ENCODE measurements around the gene ARMC3. TPM values are rescaled to one million over a fixed set of nuclear protein-coding genes. Genes with fewer than 3 reads are reported as not detected.

Gene ARMC3, protein sequence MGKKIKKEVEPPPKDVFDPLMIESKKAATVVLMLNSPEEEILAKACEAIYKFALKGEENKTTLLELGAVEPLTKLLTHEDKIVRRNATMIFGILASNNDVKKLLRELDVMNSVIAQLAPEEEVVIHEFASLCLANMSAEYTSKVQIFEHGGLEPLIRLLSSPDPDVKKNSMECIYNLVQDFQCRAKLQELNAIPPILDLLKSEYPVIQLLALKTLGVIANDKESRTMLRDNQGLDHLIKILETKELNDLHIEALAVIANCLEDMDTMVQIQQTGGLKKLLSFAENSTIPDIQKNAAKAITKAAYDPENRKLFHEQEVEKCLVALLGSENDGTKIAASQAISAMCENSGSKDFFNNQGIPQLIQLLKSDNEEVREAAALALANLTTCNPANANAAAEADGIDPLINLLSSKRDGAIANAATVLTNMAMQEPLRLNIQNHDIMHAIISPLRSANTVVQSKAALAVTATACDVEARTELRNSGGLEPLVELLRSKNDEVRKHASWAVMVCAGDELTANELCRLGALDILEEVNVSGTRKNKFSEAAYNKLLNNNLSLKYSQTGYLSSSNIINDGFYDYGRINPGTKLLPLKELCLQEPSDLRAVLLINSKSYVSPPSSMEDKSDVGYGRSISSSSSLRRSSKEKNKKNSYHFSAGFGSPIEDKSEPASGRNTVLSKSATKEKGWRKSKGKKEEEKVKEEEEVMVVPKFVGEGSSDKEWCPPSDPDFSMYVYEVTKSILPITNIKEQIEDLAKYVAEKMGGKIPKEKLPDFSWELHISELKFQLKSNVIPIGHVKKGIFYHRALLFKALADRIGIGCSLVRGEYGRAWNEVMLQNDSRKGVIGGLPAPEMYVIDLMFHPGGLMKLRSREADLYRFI
- total RNA-seq (2021): 10.0 and 14.4 TPM in 2 replicates
- Bru-seq, nascent RNA: percentile 53 among the genes with signal in this experiment
- BruChase-seq, experiment 1, labeled RNA remaining after a 2-hour chase: percentile 45 among the genes with signal in this experiment
- percentile 44 among the genes with signal in this experiment for BruChase-seq, experiment 2, labeled RNA remaining after a 6-hour chase
- long read RNA-seq, partial matches to known transcripts: 2 of 18 reads
- long read RNA-seq, other reads (novel, unspliced or antisense): 14 of 18 reads

- peak within 1 kb of the TSS; percentile 72 for H3K4me3 ChIP-seq
- CTCF ChIA-PET: no interaction called here
- peak; percentile 52 to 90 for DNase-seq
- no peak for TF ChIP-seq EZH2 (IDR thresholded peaks at IDR 0.05; ENCODE audit: low read depth)
- TF ChIP-seq, protein P1, sequence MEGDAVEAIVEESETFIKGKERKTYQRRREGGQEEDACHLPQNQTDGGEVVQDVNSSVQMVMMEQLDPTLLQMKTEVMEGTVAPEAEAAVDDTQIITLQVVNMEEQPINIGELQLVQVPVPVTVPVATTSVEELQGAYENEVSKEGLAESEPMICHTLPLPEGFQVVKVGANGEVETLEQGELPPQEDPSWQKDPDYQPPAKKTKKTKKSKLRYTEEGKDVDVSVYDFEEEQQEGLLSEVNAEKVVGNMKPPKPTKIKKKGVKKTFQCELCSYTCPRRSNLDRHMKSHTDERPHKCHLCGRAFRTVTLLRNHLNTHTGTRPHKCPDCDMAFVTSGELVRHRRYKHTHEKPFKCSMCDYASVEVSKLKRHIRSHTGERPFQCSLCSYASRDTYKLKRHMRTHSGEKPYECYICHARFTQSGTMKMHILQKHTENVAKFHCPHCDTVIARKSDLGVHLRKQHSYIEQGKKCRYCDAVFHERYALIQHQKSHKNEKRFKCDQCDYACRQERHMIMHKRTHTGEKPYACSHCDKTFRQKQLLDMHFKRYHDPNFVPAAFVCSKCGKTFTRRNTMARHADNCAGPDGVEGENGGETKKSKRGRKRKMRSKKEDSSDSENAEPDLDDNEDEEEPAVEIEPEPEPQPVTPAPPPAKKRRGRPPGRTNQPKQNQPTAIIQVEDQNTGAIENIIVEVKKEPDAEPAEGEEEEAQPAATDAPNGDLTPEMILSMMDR (conservative IDR thresholded peaks at IDR 0.05): no peak
- POLR2A ChIA-PET (ENCODE audit: unreplicated experiment): no interaction called here
- intact Hi-C loops (cut with micrococcal nuclease; ENCODE audit: unreplicated experiment): loop anchor here (10.0 kb wide), 1 partner anchor 57 kb away; no protein-coding TSS in a partner anchor
- no peaks in the 10 kb centered on the region for H3K79me2 ChIP-seq (ENCODE audit: low read depth)
- H3K27me3 ChIP-seq (ENCODE audit: insufficient read depth, low read depth): no peaks in the 10 kb centered on the region
- peaks cover 5% of the 10 kb centered on the region; the same call in 1 of the 2 replicates for H3K4me1 ChIP-seq (replicated peaks; ENCODE audit: insufficient read depth)
- H3F3A ChIP-seq (ENCODE audit: insufficient read depth, low read depth): no peaks in the 10 kb centered on the region
- H3K27ac ChIP-seq: no peak within 1 kb of the TSS
- peak within 1 kb of the TSS; percentile 97 for H2AFZ ChIP-seq
- H3K9me2 ChIP-seq (ENCODE audit: insufficient read depth): no peaks in the 10 kb centered on the region
- TSS peak; percentile 88 for BruUV-seq (replicated peaks)
- H3K9me3 ChIP-seq (ENCODE audit: insufficient read depth, low read depth): no peaks in the 10 kb centered on the region
- H3K4me2 ChIP-seq: peak within 1 kb of the TSS; percentile 78
- H3K36me3 ChIP-seq (ENCODE audit: low read depth): no peaks in the 10 kb centered on the region
- no peaks in the 10 kb centered on the region for H4K20me1 ChIP-seq (ENCODE audit: insufficient read depth)
Observed at GRCh38 chr10:22927661-22928403, at the start of gene ARMC3. Gene ARMC3 (plus strand): TSS chr10:22928053. CDS start chr10:22931997, 3,944 bp downstream.

GRCh38 chr10:22891797-22892196 lies 36.1 kb upstream of the ARMC3 start:
- TF ChIP-seq, protein P1 (conservative IDR thresholded peaks at IDR 0.05): no peak
- TF ChIP-seq EZH2 (IDR thresholded peaks at IDR 0.05; ENCODE audit: low read depth): no peak
- no TSS peak for BruUV-seq (replicated peaks)
- Histone ChIP-seq H3K36me3 (ENCODE audit: low read depth) (no peaks in the 10 kb centered on the region), H3K9me3 (ENCODE audit: insufficient read depth, low read depth) (no peaks in the 10 kb centered on the region), H3F3A (ENCODE audit: insufficient read depth, low read depth) (no peaks in the 10 kb centered on the region), H3K4me3 (no peak overlapping the region), H3K9me2 (ENCODE audit: insufficient read depth) (no peaks in the 10 kb centered on the region), H3K79me2 (ENCODE audit: low read depth) (no peaks in the 10 kb centered on the region), H3K4me1 (replicated peaks; ENCODE audit: insufficient read depth) (no peaks in the 10 kb centered on the region), H3K27ac (no peak overlapping the region), H3K4me2 (no peak overlapping the region), H3K27me3 (ENCODE audit: insufficient read depth, low read depth) (no peaks in the 10 kb centered on the region), H4K20me1 (ENCODE audit: insufficient read depth) (no peaks in the 10 kb centered on the region), H2AFZ (no peak overlapping the region)
- intact Hi-C loops (cut with micrococcal nuclease; ENCODE audit: unreplicated experiment): no loop called here
- POLR2A ChIA-PET (ENCODE audit: unreplicated experiment): no interaction called here
- CTCF ChIA-PET: no interaction called here
- DNase-seq: no peak

DNA sequence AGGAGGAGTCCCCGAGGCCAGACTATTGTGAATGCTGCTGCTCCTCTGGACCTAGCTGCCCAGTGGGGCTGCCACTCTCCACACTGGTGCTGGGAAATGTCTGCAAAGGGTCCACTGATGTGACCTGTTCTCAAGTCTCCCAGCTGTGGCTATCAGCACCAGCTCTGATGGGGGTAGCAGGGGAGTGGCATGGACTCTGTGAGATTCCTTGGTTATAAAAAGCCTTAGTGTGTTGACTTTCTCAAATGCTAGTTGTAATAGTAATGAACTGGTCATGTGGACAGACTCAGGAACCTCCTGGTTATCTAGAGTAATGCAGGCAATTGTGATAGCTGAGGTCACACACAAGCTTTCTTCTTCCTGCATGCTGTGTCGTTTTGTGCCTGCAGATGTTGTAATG lies 34.1 kb upstream of the ARMC3 start:
- H3K4me1 ChIP-seq (replicated peaks; ENCODE audit: insufficient read depth): no peaks in the 10 kb centered on the region
- DNase-seq: no peak
- no peaks in the 10 kb centered on the region for H3K27me3 ChIP-seq (ENCODE audit: insufficient read depth, low read depth)
- CTCF ChIA-PET: no interaction called here
- no peaks in the 10 kb centered on the region for H3F3A ChIP-seq (ENCODE audit: insufficient read depth, low read depth)
- no peak overlapping the region for H3K4me3 ChIP-seq
- H3K9me3 ChIP-seq (ENCODE audit: insufficient read depth, low read depth): no peaks in the 10 kb centered on the region
- TF ChIP-seq, protein P1 (conservative IDR thresholded peaks at IDR 0.05): no peak
- TF ChIP-seq EZH2 (IDR thresholded peaks at IDR 0.05; ENCODE audit: low read depth): no peak
- POLR2A ChIA-PET (ENCODE audit: unreplicated experiment): no interaction called here
- H3K4me2 ChIP-seq: no peak overlapping the region
- no peaks in the 10 kb centered on the region for H3K36me3 ChIP-seq (ENCODE audit: low read depth)
- no peaks in the 10 kb centered on the region for H3K79me2 ChIP-seq (ENCODE audit: low read depth)
- H3K9me2 ChIP-seq (ENCODE audit: insufficient read depth): no peaks in the 10 kb centered on the region
- H2AFZ ChIP-seq: no peak overlapping the region
- H3K27ac ChIP-seq: no peak overlapping the region
- intact Hi-C loops (cut with micrococcal nuclease; ENCODE audit: unreplicated experiment): no loop called here
- BruUV-seq (replicated peaks): no TSS peak
- H4K20me1 ChIP-seq (ENCODE audit: insufficient read depth): no peaks in the 10 kb centered on the region

All from PC-9 (cell line).